CD4-positive, alpha-beta T cell treated with Interleukin-4 for 1 hour (primary cell): ENCODE measurements around the gene CDC42EP3.

Experiments
- DNase-seq, 2 donors: peaks; one replicate each; pipeline ENCODE4 v3.0.0-alpha.2; 2020 to 2022

Gene CDC42EP3, protein sequence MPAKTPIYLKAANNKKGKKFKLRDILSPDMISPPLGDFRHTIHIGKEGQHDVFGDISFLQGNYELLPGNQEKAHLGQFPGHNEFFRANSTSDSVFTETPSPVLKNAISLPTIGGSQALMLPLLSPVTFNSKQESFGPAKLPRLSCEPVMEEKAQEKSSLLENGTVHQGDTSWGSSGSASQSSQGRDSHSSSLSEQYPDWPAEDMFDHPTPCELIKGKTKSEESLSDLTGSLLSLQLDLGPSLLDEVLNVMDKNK

DNA sequence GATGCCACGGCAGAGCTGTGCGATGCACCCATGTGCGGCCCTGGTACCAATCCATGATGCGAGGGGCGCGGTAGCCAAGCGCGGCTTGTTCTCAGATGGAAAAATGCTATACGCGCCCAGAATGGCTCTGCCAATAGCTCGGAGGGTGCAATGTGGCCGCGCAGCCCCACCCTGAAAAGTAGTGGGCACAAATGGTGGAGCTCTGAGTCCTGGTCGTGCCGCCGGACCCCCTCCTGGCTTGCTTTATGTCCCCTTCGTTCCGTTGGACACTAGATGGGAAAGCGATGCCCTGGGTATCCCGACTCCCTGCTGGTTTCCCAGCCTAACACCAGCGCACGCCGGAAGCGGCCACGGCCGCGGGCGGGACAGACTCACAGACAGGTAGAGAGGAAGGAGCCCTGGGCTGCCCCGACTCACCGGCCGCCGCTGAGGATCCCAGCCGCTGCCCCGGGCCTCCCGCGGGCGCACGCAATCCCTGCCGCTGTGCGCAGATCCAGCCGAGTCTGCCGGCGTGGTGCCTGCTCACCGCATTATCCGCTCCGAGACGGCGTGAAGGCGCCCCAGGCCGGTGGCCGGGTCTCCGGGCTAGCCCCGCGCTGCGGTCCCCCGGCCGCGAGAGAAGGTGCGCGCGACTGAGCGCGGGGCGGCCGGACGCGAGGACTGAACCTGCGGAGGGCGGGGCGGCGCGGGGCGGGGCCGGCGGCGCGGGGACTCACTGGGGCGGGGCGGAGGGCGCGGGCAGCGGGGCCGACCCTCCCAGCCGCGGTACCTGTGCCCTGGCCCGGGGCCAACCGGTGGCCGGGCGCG lies at the start of gene CDC42EP3:
CDC42EP3 (minus strand) TSS at position 634 of the 807 bp plus-strand sequence. CDS start 25,055 bp downstream, outside the sequence.
- DNase-seq, result peak; percentile 53 to 70

DNA sequence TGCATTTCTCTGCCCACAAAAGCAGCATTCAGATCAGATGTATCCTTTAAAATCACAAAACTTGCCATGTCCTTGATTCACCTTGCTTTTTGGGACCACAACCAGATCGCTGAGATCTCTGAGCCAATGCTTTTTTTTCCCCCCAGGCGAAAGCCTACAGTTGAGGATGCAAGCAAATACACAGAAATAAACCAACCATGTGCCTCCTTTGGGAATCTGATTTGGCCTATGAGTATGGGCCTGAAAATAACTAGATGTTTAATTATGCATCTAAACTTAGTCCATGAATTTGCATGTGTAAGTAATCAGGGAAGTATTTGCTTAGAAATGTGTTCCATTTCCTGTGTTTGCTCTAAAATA lies 49.7 kb upstream of the CDC42EP3 start:
- DNase-seq, result no peak

DNA sequence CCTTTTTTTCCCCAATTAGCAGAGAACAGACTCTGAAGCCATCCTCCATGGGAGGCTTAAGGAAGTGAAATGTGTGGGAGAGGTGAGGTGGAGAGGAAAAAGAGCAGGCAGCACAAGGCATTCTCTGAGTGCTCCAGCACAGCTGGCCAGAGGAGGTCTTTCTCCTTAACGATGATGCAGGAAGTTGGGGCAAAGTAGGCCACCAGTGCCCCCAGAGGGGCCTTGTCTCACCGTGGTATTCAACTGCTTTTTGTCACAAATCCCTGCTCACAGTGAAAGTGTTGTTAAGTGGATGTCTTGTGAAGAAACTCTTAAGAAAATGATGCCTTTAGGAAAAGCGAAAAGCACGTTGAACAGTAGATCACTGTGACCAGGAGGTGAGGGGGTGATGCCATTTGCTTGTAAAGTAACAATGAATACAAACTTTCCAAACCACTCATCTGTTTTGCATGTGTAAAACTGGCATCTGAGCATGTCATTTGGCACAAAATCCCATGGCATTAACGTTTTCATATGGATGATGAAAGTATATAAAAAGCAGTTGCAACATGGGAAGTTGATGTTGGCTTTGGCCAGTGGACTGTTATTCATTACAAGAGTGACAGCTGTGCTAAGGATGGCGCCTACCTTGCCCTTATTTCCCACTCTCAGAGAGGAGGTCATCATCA lies 49.2 kb upstream of the CDC42EP3 start:
- DNase-seq, result no peak

DNA sequence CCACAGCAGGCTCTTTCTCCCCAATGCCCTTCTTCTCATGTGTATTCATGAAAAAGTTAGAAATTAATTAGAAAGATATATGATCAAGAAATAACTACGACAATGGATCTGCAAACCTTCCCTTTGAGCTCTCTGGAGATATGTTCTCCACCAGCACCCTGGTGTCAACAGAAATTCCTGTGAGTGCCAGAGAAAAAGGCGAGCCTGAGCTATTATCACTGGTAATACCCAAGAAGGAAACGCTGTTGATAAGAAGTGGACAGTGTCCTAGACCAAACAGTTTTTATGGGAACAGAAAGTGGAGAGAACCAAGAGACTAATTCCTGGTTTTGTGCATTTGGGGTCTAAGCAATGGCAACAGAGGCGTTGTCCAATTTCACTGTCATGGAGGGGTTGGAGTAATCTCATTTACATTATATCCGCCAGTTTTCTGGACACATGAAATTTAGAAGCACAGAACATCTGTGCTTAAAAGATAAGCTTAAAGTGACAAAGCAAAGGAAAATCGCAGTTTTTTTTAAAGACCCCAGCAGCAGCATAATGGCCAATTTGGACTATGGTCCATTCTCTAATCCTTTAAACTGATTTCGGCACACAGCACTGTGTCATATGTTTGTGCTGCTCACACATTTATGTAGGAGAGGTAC lies 47.2 kb upstream of the CDC42EP3 start:
- no peak for DNase-seq

DNA sequence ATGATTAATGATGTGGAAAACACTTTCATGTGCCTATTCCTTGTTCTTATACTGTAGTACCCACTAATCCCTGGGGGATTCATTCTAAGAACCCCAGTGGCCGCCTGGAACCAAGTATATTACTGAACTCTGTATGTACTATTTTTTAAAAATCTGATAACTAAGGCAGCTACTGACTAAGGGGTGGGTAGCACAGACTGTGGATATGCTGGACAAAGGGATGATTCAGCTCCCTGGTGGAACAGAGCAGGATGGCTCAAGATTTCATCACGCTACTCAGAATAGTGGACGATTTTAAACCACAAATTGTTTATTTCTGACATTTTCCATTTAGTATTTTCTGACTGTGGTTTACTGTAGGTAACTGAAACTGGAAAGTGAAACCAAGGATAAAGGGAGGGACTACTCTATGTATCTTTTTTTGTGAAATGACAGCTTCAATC lies 41.8 kb upstream of the CDC42EP3 start:
- DNase-seq, result peak in 1 of 2 donors; percentile 21

DNA sequence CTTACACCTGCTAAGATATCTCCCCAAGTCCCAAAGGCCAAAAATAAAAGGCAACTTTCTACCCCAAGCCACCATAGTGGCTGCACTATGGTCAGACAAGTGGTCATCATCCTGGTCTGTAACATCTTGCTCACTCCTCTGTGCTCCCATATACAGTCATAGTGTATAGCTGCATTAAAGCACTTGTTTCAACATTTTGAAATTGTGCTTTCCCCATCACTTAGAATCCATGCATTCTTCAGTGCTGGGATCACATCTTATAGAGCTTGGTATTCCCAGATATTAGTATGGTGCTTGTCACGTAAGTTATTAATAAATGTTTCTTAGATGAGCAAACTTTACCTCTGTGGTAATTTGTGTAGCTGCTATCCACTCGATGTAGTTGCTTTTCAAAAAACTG lies 40.4 kb upstream of the CDC42EP3 start:
- DNase-seq, result no peak

DNA sequence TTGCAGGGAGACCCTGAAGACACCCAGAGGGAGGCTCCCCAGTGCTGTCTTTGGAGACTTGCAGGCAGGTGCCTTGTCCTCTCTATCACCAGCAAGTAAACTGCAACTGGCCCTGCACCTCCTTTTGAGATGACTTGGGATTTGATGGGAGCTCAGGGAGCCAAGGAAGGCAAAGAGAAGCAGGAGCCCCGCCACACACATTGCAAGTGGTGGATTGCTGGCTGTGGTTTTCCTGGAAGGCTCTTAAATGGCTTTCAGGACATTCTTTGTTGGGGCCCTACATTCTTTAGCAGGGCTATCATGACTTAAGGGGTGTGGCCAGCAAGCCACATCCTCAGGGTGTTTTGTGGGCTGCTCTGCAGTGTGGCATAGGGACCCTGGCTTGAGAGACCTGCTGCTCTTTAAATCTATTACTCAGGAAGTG lies 39.9 kb upstream of the CDC42EP3 start:
- peak in 1 of 2 donors; percentile 49 for DNase-seq

DNA sequence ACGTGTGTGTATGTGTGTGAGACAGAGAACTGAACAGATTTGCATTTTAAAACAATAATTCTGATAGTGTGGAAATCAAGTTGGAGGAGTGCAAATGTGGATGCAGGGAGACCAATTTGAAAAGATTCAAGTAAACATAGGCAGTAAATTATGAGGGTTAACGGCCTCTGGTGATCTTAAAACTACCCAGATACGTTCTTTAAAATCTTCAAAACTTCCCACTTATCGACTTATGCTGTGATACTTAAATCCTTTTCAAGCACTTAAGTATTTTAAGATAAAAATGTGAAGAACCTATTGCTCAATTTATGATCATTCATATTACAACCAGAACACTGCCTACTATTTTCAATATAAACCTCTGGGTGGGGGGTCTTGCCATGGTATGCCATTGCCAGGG lies 37.7 kb upstream of the CDC42EP3 start:
- DNase-seq, result no peak

DNA sequence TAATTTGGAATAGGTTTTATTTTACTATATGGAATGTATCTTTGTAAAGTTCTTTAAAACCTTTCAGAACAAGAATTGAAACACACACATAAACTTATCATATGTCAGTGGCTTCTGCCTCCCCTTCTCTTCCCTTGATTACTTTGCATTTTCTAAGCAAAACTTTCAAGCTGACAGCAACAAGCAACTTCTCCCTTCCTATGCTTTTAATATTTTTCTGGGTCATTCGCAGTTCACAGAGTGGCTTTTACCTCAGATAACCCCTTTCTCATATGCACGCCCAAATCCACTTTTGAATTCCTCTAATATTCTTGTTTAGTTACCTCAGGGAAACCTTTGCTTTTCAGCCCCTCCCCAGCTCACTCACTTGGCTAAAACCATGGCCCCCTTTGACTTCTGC lies 36.7 kb upstream of the CDC42EP3 start:
- DNase-seq, result no peak

DNA sequence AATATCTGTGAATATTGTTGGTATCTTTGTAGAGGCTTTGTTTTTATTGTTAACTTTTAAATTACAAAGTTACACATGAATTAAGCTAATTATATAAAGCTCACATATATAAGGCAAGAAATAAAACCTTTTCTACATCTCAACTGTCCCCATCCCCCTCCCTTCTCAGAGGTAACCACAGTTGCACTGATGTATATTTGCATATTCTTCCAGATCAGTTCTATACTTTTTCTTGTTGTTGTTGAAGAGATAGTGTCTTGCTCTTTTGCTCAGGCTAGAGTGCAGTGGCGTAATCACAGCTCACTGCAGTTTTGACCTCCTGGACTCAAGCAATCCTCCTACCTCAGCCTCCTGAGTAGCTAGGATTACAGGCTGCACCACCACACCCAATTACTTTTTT lies 36.0 kb upstream of the CDC42EP3 start:
- DNase-seq, result no peak

DNA sequence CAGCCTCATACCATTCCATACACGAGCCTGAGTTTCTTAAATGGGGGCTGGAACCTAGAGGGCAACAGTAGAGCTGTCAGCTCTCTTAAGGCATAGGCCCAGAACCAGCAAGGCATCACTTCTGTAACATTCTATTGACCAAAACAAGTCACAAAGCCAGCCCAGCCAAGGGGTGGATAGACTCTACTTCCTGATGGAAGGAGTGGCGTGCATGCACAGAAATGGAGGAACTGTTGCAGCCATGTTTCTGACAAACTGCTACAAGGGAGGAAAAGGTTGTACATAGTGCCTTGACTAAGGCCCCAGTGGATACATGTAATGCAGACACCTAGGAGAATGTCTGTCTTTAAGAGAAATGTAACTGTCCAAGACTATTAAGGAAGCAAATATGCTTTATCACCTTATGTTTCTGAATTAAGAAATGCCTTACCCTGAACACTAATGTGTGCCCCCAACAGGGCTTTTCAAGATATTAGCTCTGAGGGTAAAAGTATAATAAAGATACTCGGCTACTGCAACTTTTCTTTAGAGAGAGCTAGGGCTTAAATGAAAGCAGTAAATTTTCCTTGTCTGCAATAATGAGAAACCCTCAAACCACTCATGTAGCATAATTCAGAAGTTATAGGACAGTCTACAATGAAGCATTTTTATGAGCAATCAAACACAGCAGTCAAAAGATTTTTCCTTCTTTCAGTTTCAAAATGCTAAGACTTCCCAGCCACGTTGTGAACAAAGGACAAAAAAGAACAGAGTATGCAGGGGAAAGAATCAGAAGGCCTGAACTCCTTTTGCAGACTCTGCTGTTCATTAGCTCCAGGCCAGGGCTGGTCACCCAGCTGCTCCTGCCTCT lies 35.1 kb upstream of the CDC42EP3 start:
- no peak for DNase-seq

DNA sequence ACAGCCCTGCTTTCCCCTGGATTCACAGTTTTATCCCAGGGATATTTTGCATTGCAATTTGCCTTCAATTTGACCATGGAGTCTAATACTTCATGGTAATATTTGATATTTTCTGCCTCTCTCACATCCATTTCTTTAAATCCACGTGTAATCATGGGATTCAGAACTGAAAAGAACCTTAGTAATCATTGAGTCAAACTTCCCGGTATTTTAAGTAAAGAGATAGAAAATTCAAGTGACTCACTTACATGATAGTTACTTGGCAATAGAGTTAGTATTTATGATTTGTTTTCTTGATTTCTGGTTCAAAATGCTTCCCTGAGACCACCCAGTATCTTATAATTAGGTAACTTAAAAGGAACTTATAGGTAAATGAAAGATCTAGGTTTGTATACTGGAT lies 33.7 kb upstream of the CDC42EP3 start:
- DNase-seq, result no peak

DNA sequence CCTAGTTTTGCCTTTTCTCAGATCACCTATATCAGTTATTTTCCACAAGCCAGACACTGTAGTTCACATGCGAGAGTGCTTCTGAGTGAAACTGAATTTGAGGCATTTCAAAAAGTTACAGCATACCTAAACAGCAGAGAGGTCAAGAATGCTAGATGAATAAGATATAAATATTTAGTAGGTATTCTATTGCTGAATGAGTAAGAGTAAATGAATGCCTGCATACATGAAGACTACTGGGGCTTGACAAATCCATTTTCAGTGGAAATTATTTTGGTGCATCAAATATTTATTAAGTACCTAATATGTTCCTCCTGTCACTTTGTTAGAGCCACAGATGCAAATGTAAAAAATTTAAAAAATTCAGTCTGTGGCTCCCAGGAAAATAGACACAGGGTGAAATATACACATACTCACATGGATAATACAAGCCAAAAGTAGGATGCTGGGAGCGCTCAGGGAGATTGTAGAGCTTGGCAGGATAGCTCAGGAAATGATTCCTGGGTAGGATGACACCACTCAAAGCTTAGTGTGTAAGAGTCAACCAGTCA lies 27.6 kb upstream of the CDC42EP3 start:
- DNase-seq, result no peak

DNA sequence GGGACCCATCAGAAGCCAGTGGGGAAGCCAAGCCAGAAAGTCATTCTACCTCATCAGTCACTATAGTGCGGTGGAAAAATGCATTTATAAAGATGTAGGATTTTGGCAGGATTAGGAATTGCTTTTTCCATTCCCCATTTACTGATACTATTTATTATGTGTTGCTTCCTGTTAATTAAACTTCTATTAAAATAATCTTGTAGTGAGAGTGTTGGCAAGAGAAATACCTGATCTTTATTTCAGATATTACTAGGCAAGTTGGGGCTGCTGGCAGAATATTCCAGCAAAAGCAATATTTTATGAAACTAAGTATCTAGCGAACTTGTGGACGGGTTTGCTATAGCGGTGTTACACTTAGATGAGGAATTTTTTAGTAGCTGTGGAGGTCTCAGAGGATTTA lies 23.9 kb upstream of the CDC42EP3 start:
- no peak for DNase-seq

DNA sequence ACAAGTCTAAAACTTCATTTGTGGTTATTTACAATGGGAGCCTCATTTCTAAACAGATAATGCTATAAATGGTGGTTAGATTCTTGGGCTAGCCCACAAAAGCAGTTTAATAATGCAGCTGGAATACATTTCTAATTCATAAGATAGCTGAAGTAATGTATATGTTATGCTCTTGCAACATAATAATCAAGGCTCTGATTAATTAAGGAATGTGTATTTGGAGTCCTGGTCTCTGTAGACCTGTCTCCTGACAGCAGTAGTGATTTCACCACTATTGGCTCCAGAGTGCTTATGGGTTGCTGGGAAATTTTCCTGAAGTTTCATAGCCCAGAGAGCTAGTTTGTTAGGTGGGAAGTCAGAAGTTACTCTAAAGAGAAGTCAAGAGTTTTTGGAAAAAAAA lies 21.3 kb upstream of the CDC42EP3 start:
- DNase-seq, result no peak

DNA sequence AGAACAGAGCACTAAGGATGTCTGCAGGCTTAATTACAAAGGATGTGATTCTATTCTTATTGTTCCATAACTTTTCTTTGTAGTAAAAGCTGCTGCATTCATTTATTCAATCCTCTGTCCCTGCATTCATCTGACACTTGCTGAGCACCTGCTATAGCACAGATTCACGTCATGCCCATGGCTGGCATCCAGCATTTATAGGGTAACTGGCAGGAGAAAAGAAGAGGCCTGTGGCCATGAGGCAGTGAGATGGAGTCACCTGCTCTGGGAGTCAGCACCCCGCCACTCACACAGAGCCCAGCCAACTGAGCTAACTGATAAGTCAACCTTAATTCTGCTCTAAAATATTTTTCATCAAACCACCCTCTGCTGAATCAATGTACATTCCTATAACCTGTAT lies 18.3 kb upstream of the CDC42EP3 start:
- DNase-seq, result no peak

DNA sequence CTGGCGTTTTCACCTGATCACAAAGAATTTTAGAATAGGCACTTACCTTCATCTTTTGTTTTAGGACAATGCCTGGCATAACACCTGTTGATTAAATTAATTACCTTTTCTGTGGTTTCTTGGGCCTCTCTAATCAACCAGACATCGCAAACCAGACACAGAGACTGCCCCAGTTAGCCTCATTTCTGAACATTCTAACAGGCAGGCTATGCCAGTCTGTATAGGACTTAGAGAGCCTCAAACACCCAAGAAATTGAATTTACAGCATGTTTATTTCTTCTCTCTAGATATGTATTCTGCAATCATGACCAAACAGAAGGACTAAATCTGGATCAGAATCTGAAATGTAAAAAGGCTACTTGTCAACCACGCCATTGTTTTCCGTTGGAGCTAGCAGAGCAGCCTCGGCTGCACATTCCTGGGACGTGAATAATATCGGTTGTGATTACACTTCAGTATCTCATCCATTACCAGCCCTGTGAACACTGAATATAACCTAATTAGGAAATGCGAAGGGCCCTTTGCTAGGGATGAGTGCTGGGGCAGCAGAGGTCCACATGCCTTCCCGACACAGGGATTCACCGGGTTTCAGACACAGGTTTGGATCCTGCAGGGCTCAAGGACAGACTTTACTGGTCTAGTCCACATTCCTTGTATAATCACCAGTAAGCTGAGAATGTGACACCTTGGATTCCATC lies 17.5 kb upstream of the CDC42EP3 start:
- DNase-seq, result no peak

DNA sequence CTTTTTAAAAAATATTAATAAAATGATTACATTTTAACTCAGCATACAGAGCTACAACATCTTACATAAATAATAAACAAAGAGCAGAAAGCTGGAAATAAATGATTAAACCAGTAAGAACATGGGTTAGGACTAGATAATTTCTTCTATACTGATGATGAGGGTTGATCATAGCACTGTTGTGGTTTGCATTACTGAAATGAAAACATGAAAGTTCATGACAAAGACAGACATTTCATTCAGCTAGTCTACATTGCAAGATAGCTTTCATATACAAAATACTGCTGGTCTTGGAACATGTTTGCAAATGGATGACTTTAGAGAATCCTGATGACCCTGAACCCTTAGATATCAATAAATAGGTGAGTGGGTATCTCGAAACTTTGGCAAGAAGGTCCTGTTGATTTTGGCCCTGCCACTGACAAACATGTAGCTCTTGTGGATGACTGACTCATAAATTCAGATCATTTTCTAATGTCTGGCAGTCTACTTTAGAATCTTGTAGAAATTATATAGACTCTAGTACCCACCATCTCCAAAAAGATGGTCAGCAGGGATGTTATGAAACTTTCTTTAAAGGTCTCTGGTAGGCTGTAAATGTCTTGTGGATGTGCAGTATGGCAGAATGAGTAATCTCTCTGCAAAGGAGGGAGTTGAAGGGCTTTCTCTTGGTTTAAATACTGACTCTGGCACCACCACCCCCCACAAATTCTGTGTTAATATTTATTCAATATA lies 15.5 kb upstream of the CDC42EP3 start:
- no peak for DNase-seq

DNA sequence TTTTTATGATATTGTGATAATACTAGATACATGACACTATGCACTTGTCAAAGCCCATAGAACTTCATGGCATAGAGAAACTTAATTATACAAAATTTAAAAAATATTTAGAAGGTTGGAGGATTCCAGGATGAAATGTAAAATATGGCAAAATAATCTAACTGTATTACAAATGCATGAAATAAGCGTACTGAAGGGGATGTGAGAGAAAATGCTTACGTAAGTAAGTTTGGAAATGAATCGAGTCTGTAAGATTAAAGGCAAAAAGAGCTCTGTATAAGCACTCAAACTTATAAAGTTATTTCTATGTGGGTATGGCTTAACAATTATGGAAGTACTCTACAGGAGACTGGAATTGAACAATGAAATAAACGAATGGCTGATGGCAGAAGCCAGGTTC lies 13.4 kb upstream of the CDC42EP3 start:
- DNase-seq, result no peak

DNA sequence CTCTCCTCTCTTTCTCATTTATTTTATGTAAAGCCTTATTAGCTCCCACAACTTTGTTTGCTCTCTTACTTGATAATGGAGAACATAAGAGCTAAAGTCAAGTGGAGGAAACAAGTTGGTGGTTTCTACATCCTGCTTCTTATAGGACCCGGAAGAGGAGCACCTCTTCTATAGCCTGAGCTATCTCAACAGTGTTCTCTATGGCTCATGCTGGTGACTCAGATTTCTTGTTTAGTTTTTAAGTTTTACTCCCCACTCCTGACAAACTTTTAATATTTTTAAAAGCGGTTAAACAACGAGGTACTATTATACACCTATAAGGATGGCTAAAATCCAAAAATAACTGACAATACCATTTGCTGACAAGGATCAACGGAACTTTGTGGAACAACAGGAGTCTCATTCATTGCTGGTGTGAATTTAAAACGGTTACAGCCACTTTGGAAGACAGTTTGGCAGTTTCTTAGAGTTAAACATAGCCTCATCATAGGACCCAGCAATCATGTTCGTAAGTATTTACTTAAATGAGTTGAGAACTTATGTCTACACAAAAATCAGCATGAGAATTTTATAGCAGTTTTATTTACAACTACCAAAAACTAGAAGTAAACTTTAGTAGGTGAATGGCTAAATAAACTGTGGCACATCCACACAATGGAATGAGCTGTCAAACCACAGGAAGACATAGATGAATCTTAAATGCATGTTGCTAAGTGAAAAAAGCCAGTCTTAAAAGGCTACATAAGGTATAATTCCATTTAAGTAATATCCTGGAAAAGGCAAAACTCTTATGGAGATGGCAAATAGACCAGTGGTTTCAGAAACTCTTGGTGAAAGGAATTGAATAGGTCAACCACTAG lies 12.7 kb upstream of the CDC42EP3 start:
- DNase-seq, result peak in 1 of 2 donors; percentile 58
